Measurements from ENCODE around the gene TFR2. TPM values are rescaled to one million over a fixed set of nuclear protein-coding genes. Genes with fewer than 3 reads are reported as not detected.

Gene TFR2
- total RNA-seq, 4 donors from 2014 or later: 0.38 to 1.1 (median 0.84) TPM

DNA sequence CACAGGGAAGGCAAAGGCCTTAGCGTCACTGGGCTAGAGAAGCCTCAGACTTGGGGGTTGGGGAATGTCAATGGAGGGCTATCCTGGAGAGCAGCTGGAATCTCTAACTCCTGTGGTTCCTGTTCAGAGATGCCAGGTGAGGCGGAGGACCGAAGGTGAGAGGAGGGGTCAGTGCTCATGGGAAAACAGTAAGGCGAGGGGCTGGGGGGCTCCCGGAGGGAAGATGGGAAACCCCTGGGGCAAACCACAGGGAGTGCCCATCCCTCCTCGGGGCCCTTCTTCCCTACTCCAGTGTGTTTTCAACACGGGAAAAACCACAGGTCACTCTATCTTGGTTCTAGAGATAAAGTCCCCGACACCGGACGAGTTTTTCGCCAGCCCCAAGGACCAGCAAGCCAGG is 58.7 kb downstream of the TFR2 start:
- TF ChIP-seq POLR2A (IDR thresholded peaks at IDR 0.05): no peak
- TF ChIP-seq, protein P1, sequence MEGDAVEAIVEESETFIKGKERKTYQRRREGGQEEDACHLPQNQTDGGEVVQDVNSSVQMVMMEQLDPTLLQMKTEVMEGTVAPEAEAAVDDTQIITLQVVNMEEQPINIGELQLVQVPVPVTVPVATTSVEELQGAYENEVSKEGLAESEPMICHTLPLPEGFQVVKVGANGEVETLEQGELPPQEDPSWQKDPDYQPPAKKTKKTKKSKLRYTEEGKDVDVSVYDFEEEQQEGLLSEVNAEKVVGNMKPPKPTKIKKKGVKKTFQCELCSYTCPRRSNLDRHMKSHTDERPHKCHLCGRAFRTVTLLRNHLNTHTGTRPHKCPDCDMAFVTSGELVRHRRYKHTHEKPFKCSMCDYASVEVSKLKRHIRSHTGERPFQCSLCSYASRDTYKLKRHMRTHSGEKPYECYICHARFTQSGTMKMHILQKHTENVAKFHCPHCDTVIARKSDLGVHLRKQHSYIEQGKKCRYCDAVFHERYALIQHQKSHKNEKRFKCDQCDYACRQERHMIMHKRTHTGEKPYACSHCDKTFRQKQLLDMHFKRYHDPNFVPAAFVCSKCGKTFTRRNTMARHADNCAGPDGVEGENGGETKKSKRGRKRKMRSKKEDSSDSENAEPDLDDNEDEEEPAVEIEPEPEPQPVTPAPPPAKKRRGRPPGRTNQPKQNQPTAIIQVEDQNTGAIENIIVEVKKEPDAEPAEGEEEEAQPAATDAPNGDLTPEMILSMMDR (IDR thresholded peaks at IDR 0.05): no peak
- intact Hi-C loops (cut with DNase I): no loop called here
- no peaks in the 10 kb centered on the region for H3K27me3 ChIP-seq
- DNase-seq: no peak
- peak overlapping the region in 3 of 4 donors; percentile 6 to 93 (median 89) for H3K4me3 ChIP-seq
- 70 to 73% methylated on average over 10 to 11 of the region's 11 CpGs for WGBS, 2 donors
- peak overlapping the region; percentile 94 to 99 (median 98) for H3K27ac ChIP-seq
- peaks cover 24 to 54% (median 38%) of the 10 kb centered on the region in 3 donors for H3K36me3 ChIP-seq
- H3K4me1 ChIP-seq: peaks cover 32 to 60% (median 39%) of the 10 kb centered on the region in 3 donors
- H3K9me3 ChIP-seq: no peaks in the 10 kb centered on the region

DNA sequence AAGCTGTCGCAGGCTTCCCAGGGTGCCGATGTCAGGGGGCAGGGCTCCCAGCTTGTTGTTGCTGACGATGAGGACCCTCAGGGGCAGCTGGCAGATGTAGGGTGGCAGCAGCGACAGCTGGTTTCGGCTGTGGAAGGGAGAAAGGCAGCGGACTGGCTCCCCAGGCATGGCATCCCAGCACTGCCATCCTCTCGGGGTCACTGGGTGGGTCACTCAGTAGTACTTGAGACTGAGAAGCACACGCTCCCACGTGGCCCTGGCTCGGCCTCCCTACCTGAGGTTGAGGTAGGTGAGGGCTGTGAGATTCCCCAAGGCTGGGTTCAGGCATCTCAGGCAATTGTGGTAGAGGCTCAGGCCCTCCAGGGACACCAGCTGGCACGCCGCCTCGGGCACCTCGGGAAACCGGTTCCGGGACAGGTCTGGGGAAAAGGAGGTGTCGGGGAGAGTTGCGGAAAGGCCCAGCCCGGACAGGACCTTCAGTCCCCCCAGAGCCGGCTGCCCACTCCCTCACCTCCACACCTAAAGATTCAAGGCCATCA is 59.2 kb downstream of the TFR2 start:
- TF ChIP-seq POLR2A (IDR thresholded peaks at IDR 0.05): no peak
- TF ChIP-seq, protein P1 (IDR thresholded peaks at IDR 0.05): no peak
- Histone ChIP-seq H3K36me3 (peaks cover 29 to 59% (median 41%) of the 10 kb centered on the region in 3 donors), H3K27ac (peak overlapping the region; percentile 94 to 99 (median 98)), H3K4me3 (peak overlapping the region in 3 of 4 donors; percentile 6 to 93 (median 89)), H3K4me1 (peaks cover 32 to 56% (median 35%) of the 10 kb centered on the region in 3 donors), H3K9me3 (no peaks in the 10 kb centered on the region), H3K27me3 (no peaks in the 10 kb centered on the region)
- intact Hi-C loops (cut with DNase I): no loop called here
- 32 to 41% methylated on average over 5 to 8 of the region's 20 CpGs for WGBS, 2 donors
- no peak for DNase-seq

DNA sequence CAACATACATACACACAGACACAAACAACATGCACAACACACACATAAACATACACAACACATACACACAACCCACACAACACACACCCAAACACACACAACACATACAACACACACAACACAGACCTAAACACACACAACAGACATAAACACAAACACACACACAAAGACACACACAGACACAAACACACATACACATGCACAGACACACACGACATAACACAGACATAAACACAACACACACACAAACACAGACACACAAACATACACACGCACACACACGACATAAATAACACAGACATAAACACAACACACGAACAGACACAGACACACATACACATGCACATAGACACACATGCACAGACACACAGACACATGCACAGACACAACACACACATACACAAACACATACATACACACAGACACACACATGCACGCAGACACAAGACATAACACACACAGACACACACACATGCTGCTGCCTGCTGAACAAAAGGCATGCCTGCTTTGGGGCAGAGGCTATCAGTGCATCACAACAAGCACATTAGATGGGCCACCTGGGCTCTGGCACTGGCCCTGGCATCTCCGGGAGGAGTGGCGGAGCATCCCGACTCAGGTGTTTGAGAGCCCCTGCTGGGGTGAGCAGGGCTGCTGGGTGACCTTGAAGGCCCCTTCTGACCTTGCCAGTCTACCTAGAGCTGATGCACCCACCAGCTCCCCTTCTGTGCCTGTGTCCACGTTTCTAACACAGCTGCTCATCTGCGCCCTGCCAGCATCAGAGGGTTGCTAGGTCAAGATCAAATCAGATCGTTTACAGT is 60.7 kb downstream of the TFR2 start:
- Histone ChIP-seq H3K9me3 (no peaks in the 10 kb centered on the region), H3K4me3 (no peak overlapping the region), H3K27ac (no peak overlapping the region), H3K36me3 (peaks cover 42 to 73% (median 54%) of the 10 kb centered on the region in 3 donors), H3K4me1 (peaks cover 32 to 50% (median 35%) of the 10 kb centered on the region in 3 donors), H3K27me3 (no peaks in the 10 kb centered on the region)
- 58 to 84% methylated on average over 7 to 11 of the region's 11 CpGs for WGBS, 2 donors
- intact Hi-C loops (cut with DNase I): no loop called here
- TF ChIP-seq, protein P1 (IDR thresholded peaks at IDR 0.05): no peak
- no peak for TF ChIP-seq POLR2A (IDR thresholded peaks at IDR 0.05)
- DNase-seq: no peak

DNA sequence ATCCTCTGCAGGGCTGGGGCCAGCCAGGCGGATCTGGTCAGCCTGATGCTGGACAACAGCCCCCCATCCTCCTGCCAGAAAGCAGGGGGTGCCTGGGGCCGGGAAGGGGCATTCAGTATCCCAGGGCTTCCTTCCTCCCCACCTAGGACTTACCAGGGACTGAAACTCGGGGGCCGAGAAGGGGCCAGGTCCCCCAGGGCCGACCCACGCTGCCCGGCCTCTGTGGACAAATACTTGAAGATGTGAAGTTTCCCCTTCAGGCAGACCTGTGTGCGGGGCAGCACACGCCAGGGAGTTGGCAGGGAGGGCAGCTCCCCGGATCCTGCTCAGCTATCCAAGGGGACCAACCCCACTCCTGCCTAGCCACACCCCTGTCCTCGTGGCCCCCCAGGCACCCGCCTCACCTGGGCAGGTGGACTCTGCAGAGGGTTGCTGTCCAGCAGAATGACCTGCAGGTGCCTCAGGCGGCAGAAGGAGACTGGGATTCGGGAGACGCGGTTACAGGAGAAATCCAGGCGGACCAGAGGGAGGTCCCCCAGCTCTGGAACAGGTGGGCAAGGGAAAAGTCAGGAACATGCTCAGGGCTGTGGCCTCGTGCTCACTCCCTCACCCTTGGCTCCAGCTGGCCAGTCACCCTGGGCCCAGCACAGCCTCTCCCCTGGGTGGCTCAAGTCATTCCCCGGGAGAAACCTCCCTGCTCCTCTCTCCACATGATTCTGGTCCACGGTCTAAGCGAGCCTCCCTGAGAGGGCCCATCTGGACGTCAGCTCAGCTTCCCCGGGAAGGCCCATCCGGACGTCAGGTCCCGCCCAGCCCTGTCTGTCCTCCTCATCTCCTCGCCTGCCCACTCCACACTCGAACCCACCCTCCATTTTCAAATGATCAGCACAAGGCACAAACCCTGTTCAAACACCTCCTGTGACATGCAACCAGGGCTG is 62.8 kb downstream of the TFR2 start:
- Histone ChIP-seq H3K4me1 (peaks cover 14 to 28% (median 18%) of the 10 kb centered on the region in 3 donors), H3K9me3 (no peaks in the 10 kb centered on the region), H3K27ac (no peak overlapping the region), H3K36me3 (peaks cover 52 to 95% (median 68%) of the 10 kb centered on the region in 3 donors), H3K27me3 (no peaks in the 10 kb centered on the region), H3K4me3 (no peak overlapping the region)
- TF ChIP-seq POLR2A (IDR thresholded peaks at IDR 0.05): peak in 1 of 4 donors; percentile 14
- TF ChIP-seq, protein P1 (IDR thresholded peaks at IDR 0.05): no peak
- WGBS, 2 donors: 90 to 94% methylated on average over 8 to 9 of the region's 28 CpGs
- intact Hi-C loops (cut with DNase I): no loop called here
- DNase-seq: no peak

All from esophagus squamous epithelium (tissue), 5 donors.